Fibroblast of lung (primary cell): ENCODE data around the gene EPHB3. TPM values are rescaled to one million over a fixed set of nuclear protein-coding genes. Genes with fewer than 3 reads are reported as not detected.

Experiments used
- DNase-seq, 2 donors: peaks; one replicate each; pipeline versions ENCODE4 v3.0.0 to v3.0.0-alpha.2; 2010; ENCODE audit warnings: low read depth in 2 of 2
- H2AFZ ChIP-seq: 2 replicates; pipeline ENCODE4 v1.5.1; 2012; ENCODE audit warnings: low read length, control low read depth, inconsistent platforms
- H3K27ac ChIP-seq: 2 replicates; pipeline ENCODE4 v1.5.1; 2011; ENCODE audit warnings: low read length, control low read depth; ENCODE audit not compliant: insufficient read depth
- H3K27me3 ChIP-seq: 2 replicates; pipeline ENCODE4 v1.5.1; 2011; ENCODE audit warnings: mild to moderate bottlenecking, low read length; ENCODE audit not compliant: control insufficient read depth, insufficient read depth
- H3K36me3 ChIP-seq: 2 replicates; pipeline ENCODE4 v1.5.1; 2011; ENCODE audit warnings: low read length; ENCODE audit not compliant: control insufficient read depth, insufficient read depth
- H3K4me1 ChIP-seq: 2 replicates; pipeline ENCODE4 v1.5.1; 2011; ENCODE audit warnings: low read length; ENCODE audit not compliant: control insufficient read depth, insufficient read depth; ENCODE audit errors: extremely low read depth
- H3K4me2 ChIP-seq: 2 replicates; pipeline ENCODE4 v1.5.1; 2011; ENCODE audit warnings: low read length, control low read depth; ENCODE audit not compliant: insufficient read depth; ENCODE audit errors: extremely low read depth
- H3K4me3 ChIP-seq, 4 experiments: fragments of 200-600 bp in 1 of 4; sonication (generic) in 1 of 4; replicated peaks in 1 of 4; 2 replicates each; pipeline ENCODE4 v1.5.1; 2011 to 2016; ENCODE audit warnings: low read length in 4 of 4, low read depth in 3 of 4, mild to moderate bottlenecking in 3 of 4, control low read depth in 2 of 4, inconsistent platforms in 1 of 4, mixed read lengths in 1 of 4; ENCODE audit not compliant: insufficient read depth in 1 of 4; ENCODE audit errors: control extremely low read depth in 1 of 4
- H3K79me2 ChIP-seq: 2 replicates; pipeline ENCODE4 v1.5.1; 2012; ENCODE audit warnings: mild to moderate bottlenecking, low read length, inconsistent platforms; ENCODE audit not compliant: control insufficient read depth, insufficient read depth
- H3K9ac ChIP-seq: 2 replicates; pipeline ENCODE4 v1.5.1; 2011; ENCODE audit warnings: mild to moderate bottlenecking, low read length, control low read depth; ENCODE audit not compliant: insufficient read depth
- H3K9me3 ChIP-seq: 2 replicates; pipeline ENCODE4 v1.5.1; 2012; ENCODE audit warnings: low read depth, low read length; ENCODE audit not compliant: control insufficient read depth, insufficient read depth
- H4K20me1 ChIP-seq: 2 replicates; pipeline ENCODE4 v1.5.1; 2011; ENCODE audit warnings: low read length; ENCODE audit not compliant: control insufficient read depth, insufficient read depth; ENCODE audit errors: extremely low read depth
- EZH2 ChIP-seq: IDR thresholded peaks from 2 replicates; pipeline ENCODE4 v1.5.1; 2012; ENCODE audit warnings: low read length, control low read depth, mild to moderate bottlenecking; ENCODE audit errors: missing control alignments
- polyA plus RNA-seq, 2 donors: library from polyadenylated mRNA; depleted of rRNA in 1 of 2; stranded (reverse) in 1 of 2; unstranded in 1 of 2; fragments of >200 nt; gene quantifications; 2 replicates each; pipeline ENCODE4 v1.2.1, GENCODE V29; 2011 to 2012; ENCODE audit warnings: missing spikeins in 1 of 2
- total RNA-seq: library from RNA; depleted of rRNA; stranded (reverse); fragments of >200 nt; gene quantifications from 2 replicates; pipeline ENCODE4 v1.2.1, GENCODE V29; 2014
- TF ChIP-seq, protein P1 (sequence below), 2 donors: IDR thresholded peaks in 1 of 2; conservative IDR thresholded peaks in 1 of 2; 1 replicate in 1 of 2; 2 replicates in 1 of 2; pipeline ENCODE4 v1.5.1; 2011 to 2012; ENCODE audit warnings: low read length in 2 of 2, control low read depth in 1 of 2, inconsistent platforms in 1 of 2, low read depth in 1 of 2, mild to moderate bottlenecking in 1 of 2

EPHB3 gene
- total and polyA plus RNA-seq, 2 donors (not counting 1 experiment from before 2014, with no cell fraction given), result 1.6 to 7.6 TPM

DNA sequence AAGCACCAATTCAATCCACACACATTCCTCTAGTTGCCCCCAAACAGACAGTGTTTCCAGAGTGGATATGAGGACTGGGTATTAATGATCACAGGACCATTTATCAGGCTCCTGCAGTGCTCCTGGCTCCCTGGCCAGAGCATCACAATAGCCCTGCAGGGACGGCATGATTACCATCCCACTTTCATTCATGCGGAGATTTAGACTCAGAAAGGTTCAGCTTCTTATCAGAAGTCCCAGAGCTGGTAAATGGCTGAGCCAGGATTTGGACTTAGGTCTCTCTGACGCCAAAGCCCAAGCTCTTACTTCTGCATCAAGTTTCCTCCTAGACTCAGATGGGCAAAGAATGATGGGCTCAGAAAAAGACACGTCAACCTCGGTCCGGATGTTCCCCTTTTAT lies 2.9 kb upstream of the EPHB3 start:
- Histone ChIP-seq H3K27ac (no peak overlapping the region), H2AFZ (no peak overlapping the region), H3K4me1 (no peaks in the 10 kb centered on the region), H3K9me3 (no peaks in the 10 kb centered on the region), H3K27me3 (peaks cover 13% of the 10 kb centered on the region), H3K36me3 (no peaks in the 10 kb centered on the region), H3K79me2 (peaks cover 3% of the 10 kb centered on the region), H3K4me2 (no peak overlapping the region), H4K20me1 (no peaks in the 10 kb centered on the region), H3K9ac (no peak overlapping the region), H3K4me3 (no peak overlapping the region)
- TF ChIP-seq EZH2, result no peak
- TF ChIP-seq, protein P1, sequence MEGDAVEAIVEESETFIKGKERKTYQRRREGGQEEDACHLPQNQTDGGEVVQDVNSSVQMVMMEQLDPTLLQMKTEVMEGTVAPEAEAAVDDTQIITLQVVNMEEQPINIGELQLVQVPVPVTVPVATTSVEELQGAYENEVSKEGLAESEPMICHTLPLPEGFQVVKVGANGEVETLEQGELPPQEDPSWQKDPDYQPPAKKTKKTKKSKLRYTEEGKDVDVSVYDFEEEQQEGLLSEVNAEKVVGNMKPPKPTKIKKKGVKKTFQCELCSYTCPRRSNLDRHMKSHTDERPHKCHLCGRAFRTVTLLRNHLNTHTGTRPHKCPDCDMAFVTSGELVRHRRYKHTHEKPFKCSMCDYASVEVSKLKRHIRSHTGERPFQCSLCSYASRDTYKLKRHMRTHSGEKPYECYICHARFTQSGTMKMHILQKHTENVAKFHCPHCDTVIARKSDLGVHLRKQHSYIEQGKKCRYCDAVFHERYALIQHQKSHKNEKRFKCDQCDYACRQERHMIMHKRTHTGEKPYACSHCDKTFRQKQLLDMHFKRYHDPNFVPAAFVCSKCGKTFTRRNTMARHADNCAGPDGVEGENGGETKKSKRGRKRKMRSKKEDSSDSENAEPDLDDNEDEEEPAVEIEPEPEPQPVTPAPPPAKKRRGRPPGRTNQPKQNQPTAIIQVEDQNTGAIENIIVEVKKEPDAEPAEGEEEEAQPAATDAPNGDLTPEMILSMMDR (conservative IDR thresholded peaks at IDR 0.05 in 1 of 2, IDR thresholded peaks at IDR 0.05 in 1 of 2; ENCODE audit: low read depth in 1 of 2, low read length in 2 of 2), result no peak
- DNase-seq, result no peak

DNA sequence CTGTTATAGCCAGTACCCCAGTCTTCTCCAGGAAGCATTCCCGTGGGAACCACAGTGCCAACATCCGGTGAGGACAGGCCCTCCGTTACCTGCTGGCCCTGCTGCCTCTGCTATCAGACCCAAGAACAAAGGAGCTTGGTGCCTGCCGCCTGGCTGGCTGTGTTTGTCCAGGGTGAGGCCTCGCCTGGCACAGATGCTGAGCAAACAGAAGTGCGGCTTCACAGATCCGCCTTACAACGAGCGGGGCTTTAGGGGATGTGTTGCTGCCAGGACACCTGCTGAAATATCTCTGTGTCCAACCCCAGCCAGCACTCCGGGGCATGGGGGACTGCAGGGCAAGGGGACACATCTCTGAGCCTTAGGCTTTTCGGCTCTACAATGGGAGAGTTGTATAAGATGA lies 2.2 kb upstream of the EPHB3 start:
- no peak for TF ChIP-seq EZH2
- TF ChIP-seq, protein P1 (conservative IDR thresholded peaks at IDR 0.05 in 1 of 2, IDR thresholded peaks at IDR 0.05 in 1 of 2; ENCODE audit: low read depth in 1 of 2, low read length in 2 of 2), result no peak
- Histone ChIP-seq H3K9me3 (no peaks in the 10 kb centered on the region), H3K9ac (no peak overlapping the region), H3K4me1 (no peaks in the 10 kb centered on the region), H3K4me3 (no peak overlapping the region), H4K20me1 (no peaks in the 10 kb centered on the region), H2AFZ (no peak overlapping the region), H3K27ac (no peak overlapping the region), H3K4me2 (no peak overlapping the region), H3K36me3 (no peaks in the 10 kb centered on the region), H3K27me3 (peaks cover 13% of the 10 kb centered on the region), H3K79me2 (peaks cover 4% of the 10 kb centered on the region)
- no peak for DNase-seq

DNA sequence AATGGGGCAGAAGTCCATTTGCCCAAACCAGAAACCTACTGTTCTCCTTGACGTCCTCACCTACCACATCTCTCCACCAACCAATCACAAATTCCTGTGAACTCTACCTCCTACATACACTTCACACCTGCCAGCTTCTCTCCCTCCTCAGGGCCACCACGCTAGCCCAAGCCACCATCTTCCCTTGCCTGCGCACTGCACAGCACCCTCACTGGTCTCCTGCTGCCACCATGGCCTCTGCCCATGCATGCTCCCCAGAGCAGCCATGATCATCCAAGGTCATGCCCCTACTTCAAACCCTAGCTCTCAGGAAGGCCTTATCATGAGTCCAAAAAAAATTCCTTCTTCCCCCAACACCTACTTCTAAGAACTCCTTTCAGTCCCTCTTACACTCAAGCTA lies 1.1 kb upstream of the EPHB3 start:
- Histone ChIP-seq H3K9ac (no peak overlapping the region), H4K20me1 (no peaks in the 10 kb centered on the region), H3K4me3 (peak overlapping the region in 2 of 4 experiments; percentile 45 to 46), H3K9me3 (no peaks in the 10 kb centered on the region), H2AFZ (no peak overlapping the region), H3K36me3 (no peaks in the 10 kb centered on the region), H3K4me1 (peaks cover 6% of the 10 kb centered on the region), H3K4me2 (peak overlapping the region; percentile 98), H3K27ac (no peak overlapping the region), H3K79me2 (peaks cover 4% of the 10 kb centered on the region), H3K27me3 (peaks cover 13% of the 10 kb centered on the region)
- DNase-seq, result no peak
- no peak for TF ChIP-seq EZH2
- TF ChIP-seq, protein P1 (conservative IDR thresholded peaks at IDR 0.05 in 1 of 2, IDR thresholded peaks at IDR 0.05 in 1 of 2; ENCODE audit: low read depth in 1 of 2, low read length in 2 of 2), result no peak
